HL-60 (cell line): ENCODE results near the gene SLC25A23.

ENCODE experiments used
- DNase-seq, 2 experiments: peaks; one replicate each; pipeline ENCODE4 v3.0.0-alpha.2; 2010 to 2020; ENCODE audit warnings: low read depth in 1 of 2, low spot score in 1 of 2
- H3K27ac ChIP-seq: fragments of 250-450 bp; sonication (Bioruptor Pico); replicated peaks from 2 replicates; pipeline ENCODE4 v1.5.1; 2020; ENCODE audit warnings: mild to moderate bottlenecking, moderate library complexity
- H3K27me3 ChIP-seq: fragments of 250-450 bp; sonication (Bioruptor Pico); 2 replicates; pipeline ENCODE4 v1.5.1; 2021; ENCODE audit warnings: mild to moderate bottlenecking, moderate library complexity; ENCODE audit not compliant: insufficient read depth, poor library complexity, severe bottlenecking
- H3K4me3 ChIP-seq: replicated peaks from 2 replicates; pipeline ENCODE4 v1.5.1; 2011; ENCODE audit warnings: mild to moderate bottlenecking, control low read depth, low read length; ENCODE audit not compliant: insufficient read depth
- GABPA ChIP-seq: IDR thresholded peaks from 2 replicates; pipeline ENCODE4 v1.6.1; 2012; ENCODE audit warnings: low read depth
- POLR2AphosphoS5 ChIP-seq: IDR thresholded peaks from 2 replicates; pipeline ENCODE4 v1.6.1; 2012; ENCODE audit warnings: low read depth
- SPI1 ChIP-seq: IDR thresholded peaks from 2 replicates; pipeline ENCODE4 v1.6.1; 2012; ENCODE audit warnings: low read depth, mild to moderate bottlenecking, borderline replicate concordance
- TF ChIP-seq, protein P1 (sequence below): IDR thresholded peaks from 2 replicates; pipeline ENCODE4 v1.6.1; 2012; ENCODE audit warnings: low read depth; ENCODE audit not compliant: insufficient replicate concordance
- TF ChIP-seq, protein P2 (sequence below): IDR thresholded peaks from one replicate; pipeline ENCODE4 v1.5.1; 2011; ENCODE audit warnings: low read length, control low read depth, inconsistent platforms; ENCODE audit not compliant: insufficient read depth

Gene SLC25A23

GRCh38 chr19:6458695-6459261 lies 814 bp downstream of the SLC25A23 start:
- Histone ChIP-seq H3K4me3 (peak overlapping the region; percentile 70), H3K27me3 (peaks cover 1% of the 10 kb centered on the region), H3K27ac (no peak overlapping the region)
- DNase-seq = no peak
- TF ChIP-seq, protein P1, sequence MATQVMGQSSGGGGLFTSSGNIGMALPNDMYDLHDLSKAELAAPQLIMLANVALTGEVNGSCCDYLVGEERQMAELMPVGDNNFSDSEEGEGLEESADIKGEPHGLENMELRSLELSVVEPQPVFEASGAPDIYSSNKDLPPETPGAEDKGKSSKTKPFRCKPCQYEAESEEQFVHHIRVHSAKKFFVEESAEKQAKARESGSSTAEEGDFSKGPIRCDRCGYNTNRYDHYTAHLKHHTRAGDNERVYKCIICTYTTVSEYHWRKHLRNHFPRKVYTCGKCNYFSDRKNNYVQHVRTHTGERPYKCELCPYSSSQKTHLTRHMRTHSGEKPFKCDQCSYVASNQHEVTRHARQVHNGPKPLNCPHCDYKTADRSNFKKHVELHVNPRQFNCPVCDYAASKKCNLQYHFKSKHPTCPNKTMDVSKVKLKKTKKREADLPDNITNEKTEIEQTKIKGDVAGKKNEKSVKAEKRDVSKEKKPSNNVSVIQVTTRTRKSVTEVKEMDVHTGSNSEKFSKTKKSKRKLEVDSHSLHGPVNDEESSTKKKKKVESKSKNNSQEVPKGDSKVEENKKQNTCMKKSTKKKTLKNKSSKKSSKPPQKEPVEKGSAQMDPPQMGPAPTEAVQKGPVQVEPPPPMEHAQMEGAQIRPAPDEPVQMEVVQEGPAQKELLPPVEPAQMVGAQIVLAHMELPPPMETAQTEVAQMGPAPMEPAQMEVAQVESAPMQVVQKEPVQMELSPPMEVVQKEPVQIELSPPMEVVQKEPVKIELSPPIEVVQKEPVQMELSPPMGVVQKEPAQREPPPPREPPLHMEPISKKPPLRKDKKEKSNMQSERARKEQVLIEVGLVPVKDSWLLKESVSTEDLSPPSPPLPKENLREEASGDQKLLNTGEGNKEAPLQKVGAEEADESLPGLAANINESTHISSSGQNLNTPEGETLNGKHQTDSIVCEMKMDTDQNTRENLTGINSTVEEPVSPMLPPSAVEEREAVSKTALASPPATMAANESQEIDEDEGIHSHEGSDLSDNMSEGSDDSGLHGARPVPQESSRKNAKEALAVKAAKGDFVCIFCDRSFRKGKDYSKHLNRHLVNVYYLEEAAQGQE = no peak
- TF ChIP-seq POLR2AphosphoS5 = no peak
- TF ChIP-seq GABPA = no peak
- TF ChIP-seq, protein P2, sequence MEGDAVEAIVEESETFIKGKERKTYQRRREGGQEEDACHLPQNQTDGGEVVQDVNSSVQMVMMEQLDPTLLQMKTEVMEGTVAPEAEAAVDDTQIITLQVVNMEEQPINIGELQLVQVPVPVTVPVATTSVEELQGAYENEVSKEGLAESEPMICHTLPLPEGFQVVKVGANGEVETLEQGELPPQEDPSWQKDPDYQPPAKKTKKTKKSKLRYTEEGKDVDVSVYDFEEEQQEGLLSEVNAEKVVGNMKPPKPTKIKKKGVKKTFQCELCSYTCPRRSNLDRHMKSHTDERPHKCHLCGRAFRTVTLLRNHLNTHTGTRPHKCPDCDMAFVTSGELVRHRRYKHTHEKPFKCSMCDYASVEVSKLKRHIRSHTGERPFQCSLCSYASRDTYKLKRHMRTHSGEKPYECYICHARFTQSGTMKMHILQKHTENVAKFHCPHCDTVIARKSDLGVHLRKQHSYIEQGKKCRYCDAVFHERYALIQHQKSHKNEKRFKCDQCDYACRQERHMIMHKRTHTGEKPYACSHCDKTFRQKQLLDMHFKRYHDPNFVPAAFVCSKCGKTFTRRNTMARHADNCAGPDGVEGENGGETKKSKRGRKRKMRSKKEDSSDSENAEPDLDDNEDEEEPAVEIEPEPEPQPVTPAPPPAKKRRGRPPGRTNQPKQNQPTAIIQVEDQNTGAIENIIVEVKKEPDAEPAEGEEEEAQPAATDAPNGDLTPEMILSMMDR = no peak
- no peak for TF ChIP-seq SPI1

- Histone ChIP-seq H3K4me3 (no peak overlapping the region), H3K27me3 (no peaks in the 10 kb centered on the region), H3K27ac (no peak overlapping the region)
- TF ChIP-seq POLR2AphosphoS5 = no peak
- TF ChIP-seq, protein P2 = no peak
- DNase-seq = no peak
These were observed 1.5 kb downstream of the SLC25A23 start for GRCh38 chr19:6457958-6458694.

- Histone ChIP-seq H3K27me3 (no peaks in the 10 kb centered on the region), H3K4me3 (no peak overlapping the region), H3K27ac (no peak overlapping the region)
- TF ChIP-seq, protein P2 = no peak
- TF ChIP-seq SPI1 = no peak
- TF ChIP-seq POLR2AphosphoS5 = no peak
- no peak for TF ChIP-seq GABPA
- TF ChIP-seq, protein P1 = no peak
- no peak for DNase-seq
These were observed 3.7 kb downstream of the SLC25A23 start for GRCh38 chr19:6455924-6456323.
